DMS153 treated with DMSO at 0.1 percent for 48 hours (cell line): ENCODE results near the gene TOR4A.
"Not testable (repeated sequence)": the region's sequence is repeated elsewhere in the genome, so short reads cannot be mapped to it uniquely, and the experiment has no call there.

ENCODE experiments used
- DNase-seq: peaks from one replicate; lab custom pipeline; 2025; ENCODE audit not compliant: unreplicated experiment; lab: John Stamatoyannopoulos, UW

The TOR4A gene

DNA sequence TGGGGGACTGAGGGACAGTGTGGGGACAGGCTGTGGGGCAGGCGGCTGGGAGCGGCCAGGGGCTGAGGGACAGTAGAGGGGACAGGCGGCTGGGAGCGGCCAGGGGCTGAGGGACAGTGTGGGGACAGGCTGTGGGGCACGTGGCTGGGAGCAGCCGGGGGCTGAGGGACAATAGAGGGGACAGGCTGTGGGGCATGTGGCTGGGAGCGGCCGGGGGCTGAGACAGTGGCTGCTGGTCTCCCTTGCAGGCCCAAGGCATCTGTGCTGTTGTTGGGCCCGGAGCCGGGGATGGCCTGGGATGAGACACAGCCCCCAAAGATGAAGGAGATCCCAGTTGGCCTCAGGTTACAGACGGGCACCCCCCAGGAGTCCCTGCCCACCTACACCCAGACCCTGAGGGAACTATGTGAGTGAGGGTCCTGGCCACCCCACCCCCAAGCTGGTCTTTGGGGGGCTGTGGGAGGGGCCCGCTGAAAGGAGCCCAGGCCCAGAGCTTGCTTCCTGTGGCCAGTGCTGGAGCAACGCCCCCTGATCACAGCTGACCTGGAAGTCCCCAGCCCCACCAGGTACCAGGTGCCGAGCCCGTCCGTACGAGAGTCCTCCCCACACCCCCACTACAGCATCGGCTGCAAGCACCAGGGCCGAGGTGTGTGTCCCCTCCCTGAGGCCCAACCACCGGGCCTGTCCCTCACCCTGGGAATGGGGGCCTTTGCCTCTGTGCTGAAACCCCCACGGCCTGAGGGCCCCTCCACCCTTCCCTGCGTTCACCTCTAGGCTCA lies 25.8 kb upstream of the TOR4A start:
- no peak for DNase-seq

DNA sequence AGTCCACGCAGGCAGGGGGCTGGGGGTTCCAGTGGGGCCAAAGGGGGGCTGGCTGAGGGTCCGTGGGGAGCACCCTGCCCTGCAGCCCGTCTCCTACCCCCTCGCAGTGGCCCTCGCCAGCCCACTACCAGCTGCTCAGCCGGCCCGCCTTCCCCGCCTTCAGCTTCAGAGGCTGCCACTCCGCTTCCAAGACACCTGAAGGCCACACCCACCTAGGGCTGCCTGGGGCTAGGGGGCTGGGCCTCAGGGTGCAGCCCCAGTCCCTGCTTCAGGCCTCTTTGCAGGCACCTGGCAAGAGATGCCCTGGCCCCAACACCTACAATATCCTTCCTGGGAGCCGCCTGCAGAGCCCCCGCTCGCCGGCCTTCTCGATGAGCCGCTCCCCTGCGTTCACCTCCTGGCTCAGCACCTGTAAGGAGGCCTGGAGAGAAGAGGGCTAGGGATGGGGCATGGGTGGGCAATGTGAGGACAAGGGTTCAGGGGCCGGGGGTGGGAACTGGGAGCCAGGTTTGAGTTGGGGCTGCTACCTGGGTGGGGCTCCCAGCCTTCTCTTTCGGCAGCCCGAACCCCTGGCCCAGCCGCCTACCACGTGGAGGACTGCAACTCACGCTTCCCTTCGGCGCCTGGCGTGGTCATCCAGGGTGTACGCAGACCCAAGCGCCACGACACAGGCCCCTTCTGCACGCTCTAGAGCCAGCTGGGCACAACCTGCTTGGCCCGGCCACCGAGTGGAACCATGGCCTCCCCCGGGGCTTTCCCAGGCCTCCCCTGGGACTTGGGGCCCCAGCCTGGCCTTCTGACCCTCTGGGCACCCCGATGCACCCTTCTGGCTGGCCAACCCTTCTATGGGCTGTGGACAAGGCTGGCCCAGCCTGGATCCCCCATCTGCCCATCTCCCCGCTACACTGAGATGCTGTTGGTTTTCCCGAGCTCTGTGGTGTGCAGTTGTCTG lies 24.7 kb upstream of the TOR4A start:
- peak; percentile 18 for DNase-seq

DNA sequence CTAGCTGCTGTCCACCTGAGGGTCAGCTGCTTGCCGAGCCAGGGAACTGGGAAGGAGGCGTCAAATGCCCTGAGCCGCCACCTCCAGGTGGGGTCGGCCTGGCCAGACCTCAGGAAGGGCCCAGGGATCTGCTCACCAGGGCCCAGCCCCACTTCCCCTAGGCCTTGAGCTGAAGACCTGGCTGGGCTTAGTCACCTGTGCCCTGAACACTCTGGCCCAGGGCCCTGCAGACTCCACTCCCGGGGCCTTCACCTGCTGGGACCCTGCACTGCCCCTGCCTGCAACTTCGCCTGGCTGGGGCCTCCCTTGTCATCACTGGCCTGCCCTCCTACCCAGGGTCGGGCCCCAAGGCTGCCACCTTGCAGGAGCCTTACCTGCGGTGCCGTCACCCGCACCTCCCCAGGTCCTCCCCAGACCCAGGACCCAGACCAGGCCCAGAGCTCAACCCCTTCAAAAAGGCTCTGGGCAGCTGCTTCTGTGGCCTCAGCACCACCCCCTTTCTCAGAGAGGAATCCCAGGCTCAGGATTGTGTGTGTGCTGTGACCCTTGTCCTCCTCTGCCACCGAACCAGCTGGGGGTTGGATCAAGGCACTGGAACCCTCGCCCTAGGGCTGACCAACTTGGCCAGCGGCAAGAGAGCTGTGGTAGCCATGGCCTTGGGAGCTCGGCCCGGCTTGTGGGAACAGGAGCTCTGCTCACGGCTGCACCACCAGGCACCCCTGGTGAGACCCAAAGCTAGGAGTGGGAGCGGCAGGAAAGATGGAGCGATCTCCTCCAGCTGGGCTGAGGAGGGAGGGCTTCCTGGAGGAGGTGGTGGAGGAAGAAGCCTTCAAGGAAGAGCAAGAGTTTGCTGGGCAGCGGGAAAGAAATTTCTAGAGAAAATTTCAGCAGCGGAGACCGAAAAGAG lies 23.6 kb upstream of the TOR4A start:
- no peak for DNase-seq

DNA sequence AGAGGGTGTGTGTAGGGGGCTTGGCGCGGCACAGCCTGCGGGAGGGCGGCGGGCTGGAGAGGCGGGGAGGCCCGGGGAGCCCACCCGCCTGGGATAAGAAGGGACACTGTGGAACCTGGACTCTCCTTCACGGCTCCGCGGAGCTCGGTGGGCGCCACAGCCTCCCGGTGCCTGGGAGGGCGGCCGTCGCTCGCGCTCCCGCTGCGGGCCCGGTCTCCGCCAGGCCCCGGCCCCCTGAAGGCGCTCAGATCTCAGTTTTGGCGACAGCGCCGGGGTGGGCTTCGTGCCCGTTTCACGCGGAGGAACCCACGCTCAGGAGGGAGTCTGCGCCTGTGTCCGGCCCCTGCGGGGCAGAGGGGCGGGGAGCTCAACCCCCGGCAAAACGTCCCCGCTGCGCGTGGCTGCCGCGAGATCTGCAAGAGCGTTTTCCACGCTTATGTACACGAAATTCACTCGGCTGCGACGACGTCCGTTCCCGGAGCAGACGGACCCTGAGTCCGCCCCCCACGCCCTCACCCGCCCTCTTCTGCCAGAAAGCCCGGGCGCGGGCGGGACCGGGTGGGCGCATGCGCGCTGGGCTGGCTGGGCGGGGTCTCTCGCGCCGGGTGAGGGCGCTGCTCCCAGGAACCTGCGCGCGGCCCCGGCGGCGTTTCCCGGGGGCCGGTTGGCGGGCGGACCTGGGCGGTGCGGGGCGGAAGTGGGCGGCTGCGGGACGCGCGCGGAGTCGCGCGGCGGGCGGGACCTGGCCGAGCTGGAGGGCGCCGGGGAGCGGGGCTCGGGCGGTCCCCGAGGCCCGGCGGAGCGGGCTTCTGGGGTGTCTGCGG lies 22.7 kb upstream of the TOR4A start, which contains the start of gene NELFB:
Gene NELFB (plus strand): TSS at position 704 of the 824 bp plus-strand sequence.
- peak; percentile 68 for DNase-seq

DNA sequence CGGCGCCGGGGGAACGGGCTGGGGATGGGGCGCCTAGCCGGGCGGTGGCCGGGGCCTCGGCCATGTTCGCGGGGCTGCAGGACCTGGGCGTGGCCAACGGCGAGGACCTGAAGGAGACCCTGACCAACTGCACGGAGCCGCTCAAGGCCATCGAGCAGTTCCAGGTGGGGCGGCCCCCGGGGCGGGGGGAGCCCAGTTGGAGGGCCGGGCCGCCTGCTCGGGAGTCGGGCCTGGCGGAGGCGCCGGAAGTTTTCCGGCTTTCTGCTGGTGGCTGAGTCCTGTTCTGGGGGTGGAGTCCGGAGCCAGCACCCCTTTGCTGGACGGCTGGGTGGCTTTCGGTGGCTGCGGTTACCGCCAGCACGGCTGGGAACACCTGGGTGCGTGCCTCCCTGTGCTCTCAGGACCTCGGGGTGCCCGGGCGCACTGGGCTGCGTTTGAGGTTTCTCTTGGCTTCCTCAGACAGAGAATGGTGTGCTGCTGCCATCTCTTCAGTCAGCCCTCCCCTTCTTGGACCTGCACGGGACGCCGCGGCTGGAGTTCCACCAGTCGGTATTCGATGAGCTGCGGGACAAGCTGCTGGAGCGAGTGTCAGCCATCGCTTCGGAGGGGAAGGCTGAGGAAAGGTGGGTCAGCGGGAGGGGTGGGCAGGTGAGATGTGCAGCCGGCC lies 21.9 kb upstream of the TOR4A start:
- DNase-seq, result no peak

GRCh38 chr9:137256362-137256761 lies 21.2 kb upstream of the TOR4A start:
- no peak for DNase-seq

DNA sequence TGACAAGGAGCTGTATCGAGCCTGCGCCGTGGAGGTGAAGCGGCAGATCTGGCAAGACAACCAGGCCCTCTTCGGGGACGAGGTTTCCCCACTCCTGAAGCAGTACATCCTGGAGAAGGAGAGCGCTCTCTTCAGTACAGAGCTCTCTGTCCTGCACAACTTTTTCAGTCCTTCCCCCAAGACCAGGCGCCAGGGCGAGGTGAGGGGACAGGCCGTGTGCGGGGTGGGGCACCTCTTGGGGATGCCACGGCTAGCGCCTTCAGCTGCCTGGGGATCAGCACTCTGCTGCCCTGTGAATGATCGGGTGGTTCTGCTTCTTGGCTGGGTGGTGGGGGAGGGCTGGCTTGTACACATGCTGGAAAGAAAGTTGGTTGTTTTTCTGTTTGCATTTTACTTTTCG lies 20.7 kb upstream of the TOR4A start:
- no peak for DNase-seq

GRCh38 chr9:137262173-137262908 lies 15.2 kb upstream of the TOR4A start:
- DNase-seq, result not testable (repeated sequence)

DNA sequence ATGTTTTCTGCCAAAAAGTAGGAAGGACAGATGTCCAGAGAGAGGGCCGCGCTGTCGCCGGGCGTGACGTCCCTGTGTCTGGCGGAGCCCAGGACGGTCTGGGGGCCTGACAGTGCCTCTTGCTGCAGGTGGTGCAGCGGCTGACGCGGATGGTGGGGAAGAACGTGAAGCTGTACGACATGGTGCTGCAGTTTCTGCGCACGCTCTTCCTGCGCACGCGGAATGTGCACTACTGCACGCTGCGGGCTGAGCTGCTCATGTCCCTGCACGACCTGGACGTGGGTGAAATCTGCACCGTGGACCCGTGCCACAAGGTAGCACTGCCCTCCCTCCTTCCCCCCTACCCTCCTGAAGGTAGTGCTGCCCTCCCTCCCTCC lies 14.6 kb upstream of the TOR4A start:
- DNase-seq, result no peak

DNA sequence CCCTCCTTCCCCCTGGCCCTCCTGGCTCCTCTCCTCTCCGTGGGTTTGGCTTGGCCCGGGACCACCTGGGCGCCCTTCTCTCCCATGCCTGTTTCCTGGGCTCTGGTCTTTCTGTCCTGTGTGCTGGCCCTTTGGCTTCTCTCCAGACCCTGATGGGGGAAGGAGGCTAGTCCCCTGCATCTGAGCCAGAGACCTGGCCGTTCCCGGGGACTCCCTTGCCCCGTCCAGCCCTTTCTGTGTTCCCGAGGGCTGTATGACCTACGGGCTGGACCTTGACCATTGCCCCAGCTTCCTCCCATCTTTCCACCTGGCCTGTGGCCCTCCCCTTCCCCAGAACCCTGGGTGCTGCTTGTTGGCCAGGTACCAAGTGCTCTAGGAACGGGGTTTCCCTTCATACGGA lies 14.0 kb upstream of the TOR4A start:
- no peak for DNase-seq

GRCh38 chr9:137264067-137264466 lies 13.5 kb upstream of the TOR4A start:
- no peak for DNase-seq

GRCh38 chr9:137265496-137266161 lies 11.9 kb upstream of the TOR4A start:
- no peak for DNase-seq

DNA sequence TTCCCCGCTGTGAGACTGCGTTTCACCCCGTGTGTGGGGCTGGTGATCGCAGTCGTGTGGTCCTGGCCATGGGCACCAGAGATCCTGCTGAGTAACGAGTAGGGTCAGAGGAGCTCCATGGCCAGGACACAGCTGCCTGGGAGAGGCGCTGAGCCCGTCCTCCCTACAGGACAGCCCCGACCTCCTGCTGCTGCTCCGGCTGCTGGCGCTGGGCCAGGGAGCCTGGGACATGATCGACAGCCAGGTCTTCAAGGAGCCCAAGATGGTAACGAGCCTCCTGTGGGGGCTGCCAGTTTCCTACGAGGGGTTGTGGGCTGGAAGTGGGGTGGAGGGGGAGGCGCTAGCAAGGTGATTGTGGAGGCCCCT lies 11.4 kb upstream of the TOR4A start:
- DNase-seq, result no peak

DNA sequence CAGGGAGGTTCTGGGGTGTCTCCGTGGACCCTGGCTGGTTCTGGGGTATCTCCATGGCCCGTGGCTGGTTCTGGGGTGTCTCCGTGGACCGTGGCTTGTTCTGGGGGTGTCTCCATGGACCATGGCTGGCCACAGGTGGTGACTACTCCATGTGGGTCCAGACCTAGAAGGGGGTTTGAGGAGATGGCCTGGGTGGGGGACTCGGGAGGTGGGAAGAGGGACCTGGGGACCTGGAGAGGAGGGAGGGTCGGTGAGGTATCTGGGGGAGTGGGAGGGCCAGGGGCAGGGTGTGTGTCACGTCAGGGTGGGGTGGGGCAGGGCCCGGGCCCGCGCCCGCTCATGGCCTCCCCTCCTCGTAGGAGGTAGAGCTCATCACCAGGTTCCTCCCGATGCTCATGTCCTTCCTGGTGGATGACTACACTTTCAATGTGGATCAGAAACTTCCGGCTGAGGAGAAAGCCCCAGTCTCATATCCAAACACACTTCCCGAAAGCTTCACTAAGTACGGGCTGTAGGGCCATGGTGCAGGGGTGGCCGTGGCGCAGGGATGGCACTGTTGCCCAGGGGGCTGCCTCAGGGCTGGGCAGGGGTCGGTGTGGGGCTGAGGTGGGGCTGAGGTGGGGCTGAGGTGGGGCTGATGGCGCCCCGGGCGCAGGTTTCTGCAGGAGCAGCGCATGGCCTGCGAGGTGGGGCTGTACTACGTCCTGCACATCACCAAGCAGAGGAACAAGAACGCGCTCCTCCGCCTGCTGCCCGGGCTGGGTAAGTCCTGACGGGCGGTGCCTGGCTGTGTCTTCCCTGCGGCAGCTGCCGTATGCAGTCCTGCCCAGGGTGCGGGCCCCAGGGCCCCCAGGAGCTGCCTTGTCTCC lies 10.7 kb upstream of the TOR4A start:
- DNase-seq, result no peak

GRCh38 chr9:137267933-137268355 lies 9.6 kb upstream of the TOR4A start:
- no peak for DNase-seq

GRCh38 chr9:137268538-137269201 lies 8.9 kb upstream of the TOR4A start:
- DNase-seq, result no peak

GRCh38 chr9:137269231-137269772 lies 8.2 kb upstream of the TOR4A start:
- DNase-seq, result peak; percentile 38
